ENCODE results near the gene DKK3.

The DKK3 gene

GRCh38 chr11:12026331-12027211 lies 18.1 kb upstream of the DKK3 start:
- Histone ChIP-seq H3K36me3 (ENCODE audit: control insufficient read depth, low read depth, low read length) (no peaks in the 10 kb centered on the region), H3K27me3 (ENCODE audit: control insufficient read depth, insufficient read depth, low read length) (no peaks in the 10 kb centered on the region), H3K27ac (ENCODE audit: low read length) (no peak overlapping the region), H3K9me3 (ENCODE audit: control insufficient read depth, low read depth, low read length) (peaks cover 4% of the 10 kb centered on the region), H3K9ac (ENCODE audit: low read length) (no peak overlapping the region), H3K4me3 (ENCODE audit: low read length) (no peak overlapping the region), H3K4me1 (ENCODE audit: control insufficient read depth, low read depth, low read length) (no peaks in the 10 kb centered on the region)

GRCh38 chr11:12024254-12024926 lies 16.0 kb upstream of the DKK3 start:
- no peak overlapping the region for H3K9ac ChIP-seq (ENCODE audit: low read length)
- H3K27ac ChIP-seq (ENCODE audit: low read length): no peak overlapping the region
- H3K9me3 ChIP-seq (ENCODE audit: control insufficient read depth, low read depth, low read length): peaks cover 4% of the 10 kb centered on the region
- H3K36me3 ChIP-seq (ENCODE audit: control insufficient read depth, low read depth, low read length): no peaks in the 10 kb centered on the region
- no peaks in the 10 kb centered on the region for H3K4me1 ChIP-seq (ENCODE audit: control insufficient read depth, low read depth, low read length)
- no peak overlapping the region for H3K4me3 ChIP-seq (ENCODE audit: low read length)
- no peaks in the 10 kb centered on the region for H3K27me3 ChIP-seq (ENCODE audit: control insufficient read depth, insufficient read depth, low read length)

GRCh38 chr11:12023015-12023414 lies 14.6 kb upstream of the DKK3 start:
- Histone ChIP-seq H3K4me3 (ENCODE audit: low read length) (no peak overlapping the region), H3K9ac (ENCODE audit: low read length) (no peak overlapping the region), H3K9me3 (ENCODE audit: control insufficient read depth, low read depth, low read length) (peaks cover 4% of the 10 kb centered on the region), H3K36me3 (ENCODE audit: control insufficient read depth, low read depth, low read length) (no peaks in the 10 kb centered on the region), H3K27me3 (ENCODE audit: control insufficient read depth, insufficient read depth, low read length) (no peaks in the 10 kb centered on the region), H3K27ac (ENCODE audit: low read length) (no peak overlapping the region), H3K4me1 (ENCODE audit: control insufficient read depth, low read depth, low read length) (no peaks in the 10 kb centered on the region)

GRCh38 chr11:12020546-12020945 lies 12.1 kb upstream of the DKK3 start:
- no peaks in the 10 kb centered on the region for H3K4me1 ChIP-seq (ENCODE audit: control insufficient read depth, low read depth, low read length)
- no peak overlapping the region for H3K4me3 ChIP-seq (ENCODE audit: low read length)
- no peaks in the 10 kb centered on the region for H3K36me3 ChIP-seq (ENCODE audit: control insufficient read depth, low read depth, low read length)
- H3K9ac ChIP-seq (ENCODE audit: low read length): no peak overlapping the region
- no peaks in the 10 kb centered on the region for H3K27me3 ChIP-seq (ENCODE audit: control insufficient read depth, insufficient read depth, low read length)
- H3K27ac ChIP-seq (ENCODE audit: low read length): no peak overlapping the region
- peaks cover 4% of the 10 kb centered on the region for H3K9me3 ChIP-seq (ENCODE audit: control insufficient read depth, low read depth, low read length)

- Histone ChIP-seq H3K36me3 (ENCODE audit: control insufficient read depth, low read depth, low read length) (no peaks in the 10 kb centered on the region), H3K4me1 (ENCODE audit: control insufficient read depth, low read depth, low read length) (no peaks in the 10 kb centered on the region), H3K9ac (ENCODE audit: low read length) (no peak overlapping the region), H3K27ac (ENCODE audit: low read length) (no peak overlapping the region), H3K27me3 (ENCODE audit: control insufficient read depth, insufficient read depth, low read length) (no peaks in the 10 kb centered on the region), H3K4me3 (ENCODE audit: low read length) (no peak overlapping the region), H3K9me3 (ENCODE audit: control insufficient read depth, low read depth, low read length) (peaks cover 4% of the 10 kb centered on the region)
Measured at GRCh38 chr11:12019866-12020416, 11.5 kb upstream of the DKK3 start.

- Histone ChIP-seq H3K4me3 (ENCODE audit: low read length) (no peak overlapping the region), H3K9ac (ENCODE audit: low read length) (no peak overlapping the region), H3K36me3 (ENCODE audit: control insufficient read depth, low read depth, low read length) (no peaks in the 10 kb centered on the region), H3K4me1 (ENCODE audit: control insufficient read depth, low read depth, low read length) (no peaks in the 10 kb centered on the region), H3K27ac (ENCODE audit: low read length) (no peak overlapping the region), H3K27me3 (ENCODE audit: control insufficient read depth, insufficient read depth, low read length) (no peaks in the 10 kb centered on the region), H3K9me3 (ENCODE audit: control insufficient read depth, low read depth, low read length) (peaks cover under 1% of the 10 kb centered on the region)
Measured at GRCh38 chr11:12019337-12019736, 10.9 kb upstream of the DKK3 start.

- no peaks in the 10 kb centered on the region for H3K27me3 ChIP-seq (ENCODE audit: control insufficient read depth, insufficient read depth, low read length)
- no peaks in the 10 kb centered on the region for H3K36me3 ChIP-seq (ENCODE audit: control insufficient read depth, low read depth, low read length)
- no peak overlapping the region for H3K27ac ChIP-seq (ENCODE audit: low read length)
- H3K9me3 ChIP-seq (ENCODE audit: control insufficient read depth, low read depth, low read length): no peaks in the 10 kb centered on the region
- no peak overlapping the region for H3K9ac ChIP-seq (ENCODE audit: low read length)
- H3K4me3 ChIP-seq (ENCODE audit: low read length): no peak overlapping the region
- no peaks in the 10 kb centered on the region for H3K4me1 ChIP-seq (ENCODE audit: control insufficient read depth, low read depth, low read length)
Measured at GRCh38 chr11:12017865-12018453, 9.5 kb upstream of the DKK3 start.

GRCh38 chr11:12017243-12017678 lies 8.8 kb upstream of the DKK3 start:
- H3K9ac ChIP-seq (ENCODE audit: low read length): no peak overlapping the region
- H3K4me1 ChIP-seq (ENCODE audit: control insufficient read depth, low read depth, low read length): no peaks in the 10 kb centered on the region
- H3K27ac ChIP-seq (ENCODE audit: low read length): no peak overlapping the region
- no peaks in the 10 kb centered on the region for H3K9me3 ChIP-seq (ENCODE audit: control insufficient read depth, low read depth, low read length)
- H3K27me3 ChIP-seq (ENCODE audit: control insufficient read depth, insufficient read depth, low read length): no peaks in the 10 kb centered on the region
- no peak overlapping the region for H3K4me3 ChIP-seq (ENCODE audit: low read length)
- H3K36me3 ChIP-seq (ENCODE audit: control insufficient read depth, low read depth, low read length): no peaks in the 10 kb centered on the region

- Histone ChIP-seq H3K9ac (ENCODE audit: low read length) (no peak overlapping the region), H3K4me3 (ENCODE audit: low read length) (no peak overlapping the region), H3K9me3 (ENCODE audit: control insufficient read depth, low read depth, low read length) (no peaks in the 10 kb centered on the region)
Measured at GRCh38 chr11:12016246-12016645, 7.8 kb upstream of the DKK3 start.

GRCh38 chr11:12015486-12015885 lies 7.1 kb upstream of the DKK3 start:
- no peak overlapping the region for H3K27ac ChIP-seq (ENCODE audit: low read length)
- H3K36me3 ChIP-seq (ENCODE audit: control insufficient read depth, low read depth, low read length): no peaks in the 10 kb centered on the region
- H3K4me3 ChIP-seq (ENCODE audit: low read length): no peak overlapping the region
- H3K9ac ChIP-seq (ENCODE audit: low read length): no peak overlapping the region
- H3K4me1 ChIP-seq (ENCODE audit: control insufficient read depth, low read depth, low read length): no peaks in the 10 kb centered on the region
- H3K9me3 ChIP-seq (ENCODE audit: control insufficient read depth, low read depth, low read length): no peaks in the 10 kb centered on the region
- H3K27me3 ChIP-seq (ENCODE audit: control insufficient read depth, insufficient read depth, low read length): peaks cover 6% of the 10 kb centered on the region

More at GRCh38 chr11:12016246-12016645, 7.8 kb upstream of the DKK3 start:
- Histone ChIP-seq H3K27me3 (ENCODE audit: control insufficient read depth, insufficient read depth, low read length) (no peaks in the 10 kb centered on the region), H3K4me1 (ENCODE audit: control insufficient read depth, low read depth, low read length) (no peaks in the 10 kb centered on the region), H3K36me3 (ENCODE audit: control insufficient read depth, low read depth, low read length) (no peaks in the 10 kb centered on the region), H3K27ac (ENCODE audit: low read length) (no peak overlapping the region)

GRCh38 chr11:12013781-12014180 lies 5.4 kb upstream of the DKK3 start:
- H3K9ac ChIP-seq (ENCODE audit: low read length): no peak overlapping the region
- no peaks in the 10 kb centered on the region for H3K9me3 ChIP-seq (ENCODE audit: control insufficient read depth, low read depth, low read length)
- no peak overlapping the region for H3K27ac ChIP-seq (ENCODE audit: low read length)
- H3K4me3 ChIP-seq (ENCODE audit: low read length): no peak overlapping the region
- H3K36me3 ChIP-seq (ENCODE audit: control insufficient read depth, low read depth, low read length): no peaks in the 10 kb centered on the region
- H3K4me1 ChIP-seq (ENCODE audit: control insufficient read depth, low read depth, low read length): peaks cover 6% of the 10 kb centered on the region
- H3K27me3 ChIP-seq (ENCODE audit: control insufficient read depth, insufficient read depth, low read length): peaks cover 16% of the 10 kb centered on the region

Data from iPS-18a (cell line).